NCI-H345 (cell line): Measurements from ENCODE around the gene SCAMP4.
A peak's percentile ranks its signal among the peaks of the same experiment; 100 is the strongest.

Experiments used
- DNase-seq: peaks from one replicate; lab custom pipeline; 2025; lab: John Stamatoyannopoulos, UW

The SCAMP4 gene

GRCh38 chr19:1938071-1938470 lies 32.9 kb downstream of the SCAMP4 start:
- DNase-seq = no peak

- DNase-seq = no peak
Observed at GRCh38 chr19:1941146-1942077, 36.2 kb downstream of the SCAMP4 start, which contains the start of gene CSNK1G2. CSNK1G2 (plus strand) TSS chr19:1941172; CDS start chr19:1969773, 28,601 bp downstream.

- peak; percentile 62 for DNase-seq
Observed at GRCh38 chr19:1942078-1942933, 37.1 kb downstream of the SCAMP4 start.

- DNase-seq = no peak
Observed at GRCh38 chr19:1942934-1943555, 37.8 kb downstream of the SCAMP4 start.

- DNase-seq = no peak
Observed at GRCh38 chr19:1943661-1944087, 38.5 kb downstream of the SCAMP4 start.

- no peak for DNase-seq
Observed at GRCh38 chr19:1944088-1944915, 39.1 kb downstream of the SCAMP4 start.

- DNase-seq = no peak
Observed at GRCh38 chr19:1944916-1945561, 39.8 kb downstream of the SCAMP4 start.

GRCh38 chr19:1945899-1946298 lies 40.7 kb downstream of the SCAMP4 start:
- DNase-seq = peak; percentile 32

- DNase-seq = no peak
Observed at GRCh38 chr19:1947651-1948209, 42.5 kb downstream of the SCAMP4 start.

GRCh38 chr19:1949304-1950101 lies 44.3 kb downstream of the SCAMP4 start:
- DNase-seq = no peak

GRCh38 chr19:1950640-1951039 lies 45.4 kb downstream of the SCAMP4 start:
- DNase-seq = no peak

GRCh38 chr19:1952635-1953034 lies 47.4 kb downstream of the SCAMP4 start:
- DNase-seq = no peak

GRCh38 chr19:1953037-1953436 lies 47.8 kb downstream of the SCAMP4 start:
- DNase-seq = no peak

GRCh38 chr19:1953441-1954094 lies 48.4 kb downstream of the SCAMP4 start:
- DNase-seq = no peak

- no peak for DNase-seq
Observed at GRCh38 chr19:1954532-1954933, 49.3 kb downstream of the SCAMP4 start.

- no peak for DNase-seq
Observed at GRCh38 chr19:1955171-1956121, 50.2 kb downstream of the SCAMP4 start.

GRCh38 chr19:1956122-1956494 lies 50.9 kb downstream of the SCAMP4 start:
- no peak for DNase-seq
